GM23338 (cell line): Measurements from ENCODE around the gene CACNA1C. TPM values are rescaled to one million over a fixed set of nuclear protein-coding genes. Genes with fewer than 3 reads are reported as not detected.
A peak's percentile ranks its signal among the peaks of the same experiment; 100 is the strongest.

Experiments used
- ATAC-seq: fragments of 200-7000 bp; cut with Tn5 transposase; 3 replicates; pipeline ENCODE4 v1.9.1; 2020
- DNase-seq: peaks from one replicate; pipeline ENCODE4 v3.0.0-alpha.2; 2015; ENCODE audit warnings: low spot score
- H2AFZ ChIP-seq: fragments of 200-600 bp; sonication (generic); 2 replicates; pipeline ENCODE4 v1.8.0; 2016; ENCODE audit warnings: antibody characterized with exemption, mild to moderate bottlenecking, moderate library complexity
- H3F3A ChIP-seq: fragments of 200-600 bp; sonication (generic); replicated peaks from 2 replicates; pipeline ENCODE4 v1.8.0; 2017; ENCODE audit warnings: antibody characterized with exemption, mixed run types, low read depth
- H3K27ac ChIP-seq: fragments of 200-600 bp; sonication (generic); 2 replicates; pipeline ENCODE4 v1.6.1; 2016; ENCODE audit warnings: low read depth
- H3K27me3 ChIP-seq: fragments of 200-600 bp; sonication (generic); 2 replicates; pipeline ENCODE4 v1.8.0; 2016; ENCODE audit warnings: mild to moderate bottlenecking, mixed run types, moderate library complexity; ENCODE audit not compliant: insufficient read depth
- H3K36me3 ChIP-seq: fragments of 200-600 bp; sonication (generic); 2 replicates; pipeline ENCODE4 v1.8.0; 2016; ENCODE audit warnings: mild to moderate bottlenecking; ENCODE audit not compliant: insufficient read depth
- H3K4me1 ChIP-seq: fragments of 200-600 bp; sonication (generic); 2 replicates; pipeline ENCODE4 v1.8.0; 2016; ENCODE audit warnings: mild to moderate bottlenecking, moderate library complexity; ENCODE audit not compliant: insufficient read depth
- H3K4me2 ChIP-seq: fragments of 200-600 bp; sonication (generic); 2 replicates; pipeline ENCODE4 v1.7.1; 2017; ENCODE audit warnings: mixed run types
- H3K4me3 ChIP-seq: fragments of 200-600 bp; sonication (generic); 2 replicates; pipeline ENCODE4 v1.6.1; 2016; ENCODE audit warnings: mixed run types
- H3K79me2 ChIP-seq: fragments of 200-600 bp; sonication (generic); replicated peaks from 2 replicates; pipeline ENCODE4 v1.8.0; 2017; ENCODE audit warnings: mild to moderate bottlenecking; ENCODE audit not compliant: insufficient read depth
- H3K9me2 ChIP-seq: fragments of 200-600 bp; sonication (generic); 2 replicates; pipeline ENCODE4 v1.8.0; 2017; ENCODE audit not compliant: insufficient read depth
- H4K20me1 ChIP-seq: fragments of 200-600 bp; sonication (generic); replicated peaks from 2 replicates; pipeline ENCODE4 v1.8.0; 2017; ENCODE audit warnings: mild to moderate bottlenecking; ENCODE audit not compliant: insufficient read depth
- H3K27ac Mint-ChIP-seq: 2 replicates; pipeline ENCODE4 v1.8.0; 2020; ENCODE audit warnings: inconsistent platforms, mild to moderate bottlenecking, moderate library complexity, mixed read lengths
- H3K27me3 Mint-ChIP-seq: 3 replicates; pipeline ENCODE4 v1.8.0; 2022; ENCODE audit warnings: low read depth, mild to moderate bottlenecking, moderate library complexity, mixed read lengths, inconsistent platforms; ENCODE audit not compliant: insufficient read depth, poor library complexity
- H3K36me3 Mint-ChIP-seq: 3 replicates; pipeline ENCODE4 v1.8.0; 2021; ENCODE audit warnings: low read depth, mild to moderate bottlenecking, inconsistent platforms, moderate library complexity, mixed read lengths
- H3K4me1 Mint-ChIP-seq: 3 replicates; pipeline ENCODE4 v1.8.0; 2020; ENCODE audit warnings: mild to moderate bottlenecking, inconsistent platforms, mixed read lengths
- H3K4me3 Mint-ChIP-seq: 3 replicates; pipeline ENCODE4 v1.8.0; 2021; ENCODE audit warnings: moderate library complexity, mild to moderate bottlenecking, inconsistent platforms, mixed read lengths
- H3K9me3 Mint-ChIP-seq: 3 replicates; pipeline ENCODE4 v1.8.0; 2020; ENCODE audit warnings: moderate library complexity, mild to moderate bottlenecking, inconsistent platforms, mixed read lengths
- CTCF ChIP-seq, 2 experiments: fragments of 200-600 bp in 1 of 2; sonication (generic) in 1 of 2; conservative IDR thresholded peaks; 2 replicates each; pipeline versions ENCODE4 v1.5.1 to v1.6.1; 2016 to 2017; ENCODE audit warnings: antibody characterized with exemption in 2 of 2, low read depth in 2 of 2, mild to moderate bottlenecking in 2 of 2, moderate library complexity in 1 of 2
- EZH2 ChIP-seq: fragments of 200-600 bp; sonication (generic); IDR thresholded peaks from one replicate; pipeline ENCODE4 v1.8.0; 2017; ENCODE audit warnings: antibody characterized with exemption, mild to moderate bottlenecking, low read depth; ENCODE audit not compliant: unreplicated experiment
- polyA plus RNA-seq: library from polyadenylated mRNA; unstranded; fragments of >200 nt; fragmentation: Nextera tagmentation; extraction: Ambion mirVana; gene quantifications from 2 replicates; pipeline ENCODE4 v1.2.1, GENCODE V29; 2016
- total RNA-seq: library from RNA; depleted of rRNA; stranded (reverse); fragments of >200 nt; shearing (Covaris generic); gene quantifications from 2 replicates; pipeline ENCODE4 v1.2.3, GENCODE V29; 2014
- TF ChIP-seq, protein P1 (sequence below): fragments of 250-450 bp; sonication (Bioruptor Pico); IDR thresholded peaks from 2 replicates; pipeline ENCODE4 v1.5.0; 2020; ENCODE audit warnings: mild to moderate bottlenecking, moderate library complexity

Gene CACNA1C
- total and polyA plus RNA-seq, 2 experiments from 2014 or later, result 0.78 to 2.1 TPM

DNA sequence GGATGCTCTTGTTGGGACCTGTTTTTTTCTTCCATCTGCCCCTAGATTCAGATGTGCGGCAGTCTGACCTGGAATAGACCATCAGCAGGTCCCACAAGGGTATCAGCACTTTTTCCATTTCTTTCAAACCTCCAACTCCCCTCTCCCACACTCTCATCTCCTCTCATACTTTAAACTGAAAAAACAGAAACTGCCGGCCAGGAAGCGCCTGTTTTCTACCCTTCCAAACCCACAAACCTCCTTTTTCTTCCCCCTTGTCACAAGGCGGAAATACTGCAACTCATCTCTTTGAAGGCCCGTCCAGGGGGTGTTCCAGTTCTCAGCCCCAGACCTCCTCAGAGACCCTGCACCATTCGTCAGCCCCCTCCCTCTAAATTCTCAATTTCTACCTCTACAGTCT lies 679.5 kb downstream of the CACNA1C start (continued):
- TF ChIP-seq, protein P1, sequence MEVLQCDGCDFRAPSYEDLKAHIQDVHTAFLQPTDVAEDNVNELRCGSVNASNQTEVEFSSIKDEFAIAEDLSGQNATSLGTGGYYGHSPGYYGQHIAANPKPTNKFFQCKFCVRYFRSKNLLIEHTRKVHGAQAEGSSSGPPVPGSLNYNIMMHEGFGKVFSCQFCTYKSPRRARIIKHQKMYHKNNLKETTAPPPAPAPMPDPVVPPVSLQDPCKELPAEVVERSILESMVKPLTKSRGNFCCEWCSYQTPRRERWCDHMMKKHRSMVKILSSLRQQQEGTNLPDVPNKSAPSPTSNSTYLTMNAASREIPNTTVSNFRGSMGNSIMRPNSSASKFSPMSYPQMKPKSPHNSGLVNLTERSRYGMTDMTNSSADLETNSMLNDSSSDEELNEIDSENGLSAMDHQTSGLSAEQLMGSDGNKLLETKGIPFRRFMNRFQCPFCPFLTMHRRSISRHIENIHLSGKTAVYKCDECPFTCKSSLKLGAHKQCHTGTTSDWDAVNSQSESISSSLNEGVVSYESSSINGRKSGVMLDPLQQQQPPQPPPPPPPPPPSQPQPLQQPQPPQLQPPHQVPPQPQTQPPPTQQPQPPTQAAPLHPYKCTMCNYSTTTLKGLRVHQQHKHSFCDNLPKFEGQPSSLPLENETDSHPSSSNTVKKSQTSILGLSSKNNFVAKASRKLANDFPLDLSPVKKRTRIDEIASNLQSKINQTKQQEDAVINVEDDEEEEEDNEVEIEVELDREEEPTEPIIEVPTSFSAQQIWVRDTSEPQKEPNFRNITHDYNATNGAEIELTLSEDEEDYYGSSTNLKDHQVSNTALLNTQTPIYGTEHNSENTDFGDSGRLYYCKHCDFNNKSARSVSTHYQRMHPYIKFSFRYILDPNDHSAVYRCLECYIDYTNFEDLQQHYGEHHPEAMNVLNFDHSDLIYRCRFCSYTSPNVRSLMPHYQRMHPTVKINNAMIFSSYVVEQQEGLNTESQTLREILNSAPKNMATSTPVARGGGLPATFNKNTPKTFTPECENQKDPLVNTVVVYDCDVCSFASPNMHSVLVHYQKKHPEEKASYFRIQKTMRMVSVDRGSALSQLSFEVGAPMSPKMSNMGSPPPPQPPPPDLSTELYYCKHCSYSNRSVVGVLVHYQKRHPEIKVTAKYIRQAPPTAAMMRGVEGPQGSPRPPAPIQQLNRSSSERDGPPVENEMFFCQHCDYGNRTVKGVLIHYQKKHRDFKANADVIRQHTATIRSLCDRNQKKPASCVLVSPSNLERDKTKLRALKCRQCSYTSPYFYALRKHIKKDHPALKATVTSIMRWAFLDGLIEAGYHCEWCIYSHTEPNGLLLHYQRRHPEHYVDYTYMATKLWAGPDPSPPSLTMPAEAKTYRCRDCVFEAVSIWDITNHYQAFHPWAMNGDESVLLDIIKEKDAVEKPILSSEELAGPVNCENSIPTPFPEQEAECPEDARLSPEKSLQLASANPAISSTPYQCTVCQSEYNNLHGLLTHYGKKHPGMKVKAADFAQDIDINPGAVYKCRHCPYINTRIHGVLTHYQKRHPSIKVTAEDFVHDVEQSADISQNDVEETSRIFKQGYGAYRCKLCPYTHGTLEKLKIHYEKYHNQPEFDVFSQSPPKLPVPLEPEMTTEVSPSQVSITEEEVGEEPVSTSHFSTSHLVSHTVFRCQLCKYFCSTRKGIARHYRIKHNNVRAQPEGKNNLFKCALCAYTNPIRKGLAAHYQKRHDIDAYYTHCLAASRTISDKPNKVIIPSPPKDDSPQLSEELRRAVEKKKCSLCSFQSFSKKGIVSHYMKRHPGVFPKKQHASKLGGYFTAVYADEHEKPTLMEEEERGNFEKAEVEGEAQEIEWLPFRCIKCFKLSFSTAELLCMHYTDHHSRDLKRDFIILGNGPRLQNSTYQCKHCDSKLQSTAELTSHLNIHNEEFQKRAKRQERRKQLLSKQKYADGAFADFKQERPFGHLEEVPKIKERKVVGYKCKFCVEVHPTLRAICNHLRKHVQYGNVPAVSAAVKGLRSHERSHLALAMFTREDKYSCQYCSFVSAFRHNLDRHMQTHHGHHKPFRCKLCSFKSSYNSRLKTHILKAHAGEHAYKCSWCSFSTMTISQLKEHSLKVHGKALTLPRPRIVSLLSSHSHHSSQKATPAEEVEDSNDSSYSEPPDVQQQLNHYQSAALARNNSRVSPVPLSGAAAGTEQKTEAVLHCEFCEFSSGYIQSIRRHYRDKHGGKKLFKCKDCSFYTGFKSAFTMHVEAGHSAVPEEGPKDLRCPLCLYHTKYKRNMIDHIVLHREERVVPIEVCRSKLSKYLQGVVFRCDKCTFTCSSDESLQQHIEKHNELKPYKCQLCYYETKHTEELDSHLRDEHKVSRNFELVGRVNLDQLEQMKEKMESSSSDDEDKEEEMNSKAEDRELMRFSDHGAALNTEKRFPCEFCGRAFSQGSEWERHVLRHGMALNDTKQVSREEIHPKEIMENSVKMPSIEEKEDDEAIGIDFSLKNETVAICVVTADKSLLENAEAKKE (CRISPR knock-in tag), result no peak

DNA sequence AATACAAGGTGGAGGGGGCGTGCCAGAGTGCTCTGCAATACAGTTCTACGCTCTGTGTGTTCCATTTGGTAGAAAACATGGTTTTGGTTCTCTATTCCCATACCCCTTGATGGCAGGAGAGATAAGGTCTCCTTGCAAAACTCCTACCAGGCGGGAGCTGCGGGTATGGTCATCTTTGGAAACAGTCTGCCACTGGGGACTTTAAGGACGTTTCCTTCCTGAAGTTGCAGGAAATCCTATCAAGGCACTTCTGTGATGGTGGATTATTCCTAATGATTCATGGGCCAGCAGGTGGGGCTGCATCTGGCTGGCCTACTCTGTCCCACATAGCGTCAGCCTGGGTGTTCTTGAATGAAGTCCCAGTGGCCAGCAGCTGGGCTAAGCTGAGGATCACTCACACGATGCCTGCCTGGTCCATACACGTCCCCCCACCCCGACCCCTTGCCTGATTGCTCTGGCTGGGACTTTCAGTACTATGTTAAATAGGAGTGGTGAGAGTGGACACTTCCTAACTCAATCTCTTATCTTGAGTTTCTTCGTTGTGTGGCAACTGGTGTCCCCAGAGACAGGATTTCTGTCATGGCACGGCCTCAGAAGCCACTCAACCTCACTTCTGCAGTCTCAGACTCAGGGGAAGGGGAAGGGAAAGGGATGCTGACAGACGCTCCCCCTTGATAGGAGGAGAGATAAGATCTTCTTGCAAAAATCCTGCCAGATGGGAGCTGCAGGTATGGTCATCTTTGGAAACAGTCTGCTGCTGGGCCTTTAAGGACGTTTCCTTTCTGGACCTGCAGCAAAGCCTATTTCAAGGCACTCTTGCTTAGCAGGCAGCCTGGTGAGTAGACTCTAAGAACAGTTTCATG lies 680.9 kb downstream of the CACNA1C start:
- Histone ChIP-seq H3K9me2 (no peaks in the 10 kb centered on the region; the same call in 1 of the 2 replicates), H4K20me1 (no peaks in the 10 kb centered on the region), H3F3A (no peaks in the 10 kb centered on the region), H3K36me3 (no peaks in the 10 kb centered on the region), H3K4me1 (no peaks in the 10 kb centered on the region), H3K27ac (no peak overlapping the region), H3K27me3 (no peaks in the 10 kb centered on the region), H3K4me3 (no peak overlapping the region), H2AFZ (no peak overlapping the region), H3K79me2 (no peaks in the 10 kb centered on the region), H3K4me2 (no peak overlapping the region)
- no peaks in the 10 kb centered on the region for H3K9me3 Mint-ChIP-seq
- peaks cover 2% of the 10 kb centered on the region for H3K27me3 Mint-ChIP-seq
- DNase-seq (peak; percentile 40), ATAC-seq (peak; percentile 76)
- no peak for TF ChIP-seq EZH2
- TF ChIP-seq CTCF (conservative IDR thresholded peaks at IDR 0.05; ENCODE audit: low read depth in 2 of 2), result peak; percentile 19 to 53; a peak in 3 of 4 replicates
- H3K4me1 Mint-ChIP-seq, result no peaks in the 10 kb centered on the region; the same call in 1 of the 3 replicates
- H3K4me3 Mint-ChIP-seq, result no peak overlapping the region
- H3K36me3 Mint-ChIP-seq, result no peaks in the 10 kb centered on the region
- H3K27ac Mint-ChIP-seq, result no peak overlapping the region
